Neural crest cell (in vitro differentiated cells): ENCODE results near the gene PRPF31. TPM values are rescaled to one million over a fixed set of nuclear protein-coding genes. Genes with fewer than 3 reads are reported as not detected.

ENCODE experiments used
- DNase-seq: peaks from one replicate; pipeline ENCODE4 v3.0.0; 2021; ENCODE audit warnings: low read depth, mixed read lengths, low spot score
- H3K27ac Mint-ChIP-seq: one replicate; pipeline ENCODE4 v1.8.0; 2021; ENCODE audit warnings: mild to moderate bottlenecking, mixed read lengths; ENCODE audit not compliant: unreplicated experiment
- H3K27me3 Mint-ChIP-seq: 2 replicates; pipeline ENCODE4 v1.8.0; 2021; ENCODE audit warnings: low read depth, mild to moderate bottlenecking, mixed read lengths
- H3K36me3 Mint-ChIP-seq: 2 replicates; pipeline ENCODE4 v1.8.0; 2021; ENCODE audit warnings: low read depth, mild to moderate bottlenecking, mixed read lengths
- H3K4me1 Mint-ChIP-seq: 2 replicates; pipeline ENCODE4 v1.8.0; 2021; ENCODE audit warnings: mixed read lengths
- H3K4me3 Mint-ChIP-seq: one replicate; pipeline ENCODE4 v1.8.0; 2021; ENCODE audit warnings: mild to moderate bottlenecking, mixed read lengths
- H3K9me3 Mint-ChIP-seq: 2 replicates; pipeline ENCODE4 v1.8.0; 2021; ENCODE audit warnings: mixed read lengths
- total RNA-seq: library from RNA; stranded (reverse); gene quantifications from 2 replicates; pipeline ENCODE4 v1.2.1, GENCODE V29; 2021
- TF ChIP-seq, protein P1 (sequence below): fragments of 200-600 bp; sonication (generic); conservative IDR thresholded peaks from 2 replicates; pipeline ENCODE4 v1.5.0; 2021; ENCODE audit warnings: antibody characterized with exemption, mild to moderate bottlenecking

PRPF31 gene
- total RNA-seq, 1 donor from 2014 or later = 94.8 TPM

DNA sequence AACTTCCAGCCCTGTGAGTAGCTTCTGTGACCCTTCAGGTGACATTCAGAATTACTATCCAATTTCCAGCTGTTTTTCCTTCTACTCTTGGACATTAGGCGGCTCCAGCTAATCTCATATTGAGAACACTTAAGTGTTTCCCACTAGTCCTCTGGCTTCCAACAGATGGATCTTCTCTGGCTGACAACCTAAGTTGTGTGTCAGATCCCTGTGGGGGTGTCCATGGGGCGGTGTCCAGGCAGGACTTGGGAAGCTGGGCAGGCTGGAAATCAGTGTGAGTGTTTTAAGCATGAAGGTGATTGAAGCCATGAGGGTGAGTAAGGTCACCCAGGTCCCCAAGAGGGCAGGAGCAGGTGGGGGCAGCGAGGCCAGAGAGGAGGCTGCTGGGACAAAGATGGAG is 32.1 kb downstream of the PRPF31 start:
- no peak for DNase-seq
- Mint-ChIP-seq H3K36me3 (peaks cover 12% of the 10 kb centered on the region), H3K4me1 (no peaks in the 10 kb centered on the region), H3K27ac (no peak overlapping the region), H3K9me3 (no peaks in the 10 kb centered on the region), H3K27me3 (peaks cover 3% of the 10 kb centered on the region), H3K4me3 (no peak overlapping the region)
- TF ChIP-seq, protein P1, sequence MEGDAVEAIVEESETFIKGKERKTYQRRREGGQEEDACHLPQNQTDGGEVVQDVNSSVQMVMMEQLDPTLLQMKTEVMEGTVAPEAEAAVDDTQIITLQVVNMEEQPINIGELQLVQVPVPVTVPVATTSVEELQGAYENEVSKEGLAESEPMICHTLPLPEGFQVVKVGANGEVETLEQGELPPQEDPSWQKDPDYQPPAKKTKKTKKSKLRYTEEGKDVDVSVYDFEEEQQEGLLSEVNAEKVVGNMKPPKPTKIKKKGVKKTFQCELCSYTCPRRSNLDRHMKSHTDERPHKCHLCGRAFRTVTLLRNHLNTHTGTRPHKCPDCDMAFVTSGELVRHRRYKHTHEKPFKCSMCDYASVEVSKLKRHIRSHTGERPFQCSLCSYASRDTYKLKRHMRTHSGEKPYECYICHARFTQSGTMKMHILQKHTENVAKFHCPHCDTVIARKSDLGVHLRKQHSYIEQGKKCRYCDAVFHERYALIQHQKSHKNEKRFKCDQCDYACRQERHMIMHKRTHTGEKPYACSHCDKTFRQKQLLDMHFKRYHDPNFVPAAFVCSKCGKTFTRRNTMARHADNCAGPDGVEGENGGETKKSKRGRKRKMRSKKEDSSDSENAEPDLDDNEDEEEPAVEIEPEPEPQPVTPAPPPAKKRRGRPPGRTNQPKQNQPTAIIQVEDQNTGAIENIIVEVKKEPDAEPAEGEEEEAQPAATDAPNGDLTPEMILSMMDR = no peak

DNA sequence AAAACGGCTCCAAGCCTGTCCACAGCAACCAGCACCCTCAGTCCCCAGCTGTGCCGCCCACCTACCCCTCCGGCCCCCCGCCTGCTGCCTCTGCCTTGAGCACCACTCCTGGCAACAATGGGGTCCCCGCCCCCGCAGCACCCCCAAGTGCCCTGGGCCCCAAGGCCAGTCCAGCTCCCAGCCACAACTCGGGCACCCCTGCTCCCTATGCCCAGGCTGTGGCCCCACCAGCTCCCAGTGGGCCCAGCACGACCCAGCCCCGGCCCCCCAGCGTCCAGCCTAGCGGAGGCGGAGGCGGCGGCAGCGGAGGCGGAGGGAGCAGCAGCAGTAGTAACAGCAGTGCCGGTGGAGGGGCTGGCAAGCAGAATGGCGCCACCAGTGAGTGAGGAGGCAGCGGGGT is 32.6 kb downstream of the PRPF31 start:
- peaks cover 12% of the 10 kb centered on the region for H3K36me3 Mint-ChIP-seq
- TF ChIP-seq, protein P1 = no peak

DNA sequence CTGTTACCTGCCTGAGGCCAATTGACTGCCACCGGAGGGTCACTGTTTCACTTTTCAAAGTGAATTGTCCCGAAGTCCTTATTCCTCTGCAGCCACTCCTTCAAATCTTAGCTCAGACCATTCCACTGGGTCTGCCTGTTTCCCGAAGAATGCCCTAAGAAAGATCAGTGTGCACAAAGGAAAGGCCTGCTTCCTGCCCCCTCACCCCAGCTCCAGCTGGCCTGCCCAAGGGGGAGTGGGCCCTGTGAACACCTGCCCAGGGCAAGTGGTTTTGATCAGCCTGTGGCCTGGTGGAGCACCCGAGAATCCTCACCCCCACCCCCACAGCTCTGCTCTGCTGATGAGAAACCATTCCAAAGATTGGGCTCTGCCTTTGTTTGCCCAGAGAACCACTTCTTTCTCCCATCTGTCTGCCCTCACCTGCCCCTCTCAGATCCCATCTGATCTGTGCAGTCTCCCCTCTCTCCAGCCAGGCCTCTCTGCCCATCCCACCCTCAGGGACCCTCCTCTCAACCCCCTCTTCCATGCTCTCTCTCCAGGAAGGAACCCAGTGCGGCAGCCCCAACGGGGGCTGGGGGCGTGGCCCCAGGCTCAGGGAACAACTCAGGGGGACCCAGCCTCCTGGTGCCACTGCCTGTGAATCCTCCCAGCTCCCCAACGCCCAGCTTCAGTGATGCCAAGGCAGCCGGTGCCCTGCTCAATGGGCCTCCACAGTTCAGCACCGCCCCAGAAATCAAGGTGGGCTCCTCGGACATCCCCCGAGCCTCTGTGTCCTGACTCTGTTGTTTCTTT is 33.7 kb downstream of the PRPF31 start:
- H3K27me3 Mint-ChIP-seq = peaks cover 3% of the 10 kb centered on the region

More for the DNA sequence above, 32.6 kb downstream of the PRPF31 start:
- Mint-ChIP-seq H3K27ac (no peak overlapping the region), H3K4me3 (no peak overlapping the region), H3K4me1 (no peaks in the 10 kb centered on the region), H3K27me3 (peaks cover 3% of the 10 kb centered on the region), H3K9me3 (no peaks in the 10 kb centered on the region)
- DNase-seq = no peak

DNA sequence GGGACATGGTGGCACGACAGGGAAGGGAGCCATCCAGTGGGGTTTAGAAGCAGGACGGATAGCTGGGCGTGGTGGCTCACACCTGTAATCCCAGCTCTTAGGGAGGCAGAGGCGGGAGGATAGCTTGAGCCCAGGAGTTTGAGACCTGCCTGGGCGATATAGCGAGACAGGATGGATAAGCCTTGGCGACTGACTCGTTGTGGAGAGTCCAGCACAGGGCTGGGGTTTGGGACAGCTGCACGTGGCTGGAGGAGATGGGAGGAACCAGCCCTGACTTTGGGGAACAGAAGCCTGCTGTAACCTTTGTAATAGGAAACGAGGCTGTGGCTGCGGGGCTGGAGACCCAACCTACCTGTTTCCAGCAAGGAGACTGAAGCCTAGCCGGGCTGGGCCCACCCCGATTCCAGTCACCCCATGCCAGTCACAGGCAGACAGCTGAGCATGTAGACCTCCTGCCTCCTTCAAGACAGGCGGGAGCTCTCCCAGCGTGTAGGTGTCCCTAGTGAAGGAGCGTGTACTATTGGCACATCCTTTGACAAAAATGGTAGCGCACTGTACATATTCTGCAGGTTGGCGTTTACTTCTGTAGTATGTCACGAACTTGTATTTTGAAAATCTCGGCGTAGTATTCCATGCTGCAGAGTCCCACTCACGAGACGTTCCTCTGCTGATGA is 35.9 kb downstream of the PRPF31 start:
- H3K27ac Mint-ChIP-seq = peak overlapping the region; percentile 67
- DNase-seq = no peak
- peaks cover 7% of the 10 kb centered on the region for H3K36me3 Mint-ChIP-seq
- peaks cover 3% of the 10 kb centered on the region for H3K27me3 Mint-ChIP-seq
- peak overlapping the region; percentile 46 for H3K4me3 Mint-ChIP-seq
- H3K9me3 Mint-ChIP-seq = no peaks in the 10 kb centered on the region
- no peaks in the 10 kb centered on the region for H3K4me1 Mint-ChIP-seq
- TF ChIP-seq, protein P1 = no peak

More for the DNA sequence above, 33.7 kb downstream of the PRPF31 start:
- DNase-seq = no peak
- Mint-ChIP-seq H3K27ac (peak overlapping the region; percentile 43), H3K4me1 (no peaks in the 10 kb centered on the region), H3K4me3 (peak overlapping the region; percentile 72), H3K36me3 (peaks cover 15% of the 10 kb centered on the region), H3K9me3 (no peaks in the 10 kb centered on the region)
- TF ChIP-seq, protein P1 = no peak

DNA sequence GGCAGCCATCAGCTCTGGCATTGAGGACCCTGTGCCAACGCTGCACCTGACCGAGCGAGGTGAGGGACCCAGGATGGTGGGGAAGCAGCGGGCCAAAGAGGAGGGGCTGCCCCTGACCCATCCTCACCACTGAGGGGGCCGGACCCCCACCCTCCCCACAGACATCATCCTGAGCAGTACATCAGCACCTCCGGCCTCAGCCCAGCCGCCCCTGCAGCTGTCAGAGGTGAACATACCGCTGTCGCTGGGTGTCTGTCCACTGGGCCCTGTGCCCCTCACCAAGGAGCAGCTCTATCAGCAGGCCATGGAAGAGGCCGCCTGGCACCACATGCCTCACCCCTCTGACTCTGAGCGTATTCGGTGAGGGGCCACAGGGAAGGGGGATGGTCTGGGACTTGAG is 36.7 kb downstream of the PRPF31 start:
- Mint-ChIP-seq H3K4me1 (peaks cover 4% of the 10 kb centered on the region), H3K36me3 (peaks cover 9% of the 10 kb centered on the region), H3K27ac (no peak overlapping the region), H3K4me3 (no peak overlapping the region), H3K9me3 (no peaks in the 10 kb centered on the region), H3K27me3 (peaks cover 3% of the 10 kb centered on the region)
- no peak for DNase-seq
- TF ChIP-seq, protein P1 = no peak
